ENCODE results near the gene KCNG2.

Gene KCNG2

GRCh38 chr18:79823120-79823519 is 25.4 kb downstream of the KCNG2 start:
- no peak for ATAC-seq

- no peak for ATAC-seq
Observed at GRCh38 chr18:79825913-79826312, 28.2 kb downstream of the KCNG2 start.

- ATAC-seq, result no peak
Observed at GRCh38 chr18:79826966-79827365, 29.2 kb downstream of the KCNG2 start.

- no peak for ATAC-seq
Observed at GRCh38 chr18:79828258-79828657, 30.5 kb downstream of the KCNG2 start.

- ATAC-seq, result no peak
Observed at GRCh38 chr18:79829136-79829854, 31.6 kb downstream of the KCNG2 start.

GRCh38 chr18:79832169-79832568 is 34.4 kb downstream of the KCNG2 start:
- no peak for ATAC-seq

- ATAC-seq, result no peak
Observed at GRCh38 chr18:79834834-79835233, 37.1 kb downstream of the KCNG2 start.

DNA sequence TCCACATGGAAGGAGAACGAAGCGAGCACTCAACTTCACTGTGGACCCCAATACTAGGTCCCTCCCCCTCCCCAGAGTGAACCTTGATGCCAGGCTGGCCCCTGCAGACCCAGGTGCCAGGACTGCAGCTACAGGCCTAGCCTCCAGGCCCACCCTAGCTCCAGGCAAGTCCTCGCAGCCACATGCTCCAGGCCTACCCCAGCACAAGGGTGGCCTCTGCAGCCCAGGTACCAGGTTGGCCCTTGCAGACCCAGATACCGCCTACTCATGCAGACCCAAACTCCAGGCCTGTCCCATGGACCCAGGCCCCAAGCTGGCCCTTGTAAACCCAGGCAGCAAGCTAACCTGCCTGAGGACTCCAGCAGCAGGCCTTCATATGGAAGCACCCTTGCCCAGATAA is 44.2 kb downstream of the KCNG2 start:
- no peak for ATAC-seq

DNA sequence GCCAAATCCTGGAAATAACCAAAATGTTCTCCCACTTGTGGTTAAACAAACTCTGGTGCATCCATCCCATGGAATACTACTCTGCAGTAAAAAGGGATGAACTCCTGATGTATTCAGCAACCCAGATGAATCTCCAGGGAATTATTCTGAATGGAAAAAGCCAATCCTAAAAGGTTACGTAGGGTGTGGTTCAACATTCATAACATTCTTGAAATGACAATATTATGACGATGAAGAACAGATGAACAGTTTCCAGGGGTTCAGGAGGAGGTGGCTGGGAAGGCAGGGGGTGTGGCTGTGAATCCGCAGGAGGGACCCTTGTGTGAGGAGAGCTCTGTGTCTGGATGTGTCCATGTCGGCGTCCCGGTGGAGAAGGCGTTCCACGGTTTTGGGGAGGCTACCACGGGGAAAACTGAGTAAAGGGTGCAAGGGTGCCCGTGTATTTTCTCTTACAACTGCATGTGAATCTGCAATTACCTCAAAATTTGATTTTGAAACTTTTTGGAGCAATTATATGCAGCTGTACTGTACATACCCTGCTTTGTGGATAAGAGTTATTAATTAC is 47.3 kb downstream of the KCNG2 start:
- ATAC-seq, result no peak

DNA sequence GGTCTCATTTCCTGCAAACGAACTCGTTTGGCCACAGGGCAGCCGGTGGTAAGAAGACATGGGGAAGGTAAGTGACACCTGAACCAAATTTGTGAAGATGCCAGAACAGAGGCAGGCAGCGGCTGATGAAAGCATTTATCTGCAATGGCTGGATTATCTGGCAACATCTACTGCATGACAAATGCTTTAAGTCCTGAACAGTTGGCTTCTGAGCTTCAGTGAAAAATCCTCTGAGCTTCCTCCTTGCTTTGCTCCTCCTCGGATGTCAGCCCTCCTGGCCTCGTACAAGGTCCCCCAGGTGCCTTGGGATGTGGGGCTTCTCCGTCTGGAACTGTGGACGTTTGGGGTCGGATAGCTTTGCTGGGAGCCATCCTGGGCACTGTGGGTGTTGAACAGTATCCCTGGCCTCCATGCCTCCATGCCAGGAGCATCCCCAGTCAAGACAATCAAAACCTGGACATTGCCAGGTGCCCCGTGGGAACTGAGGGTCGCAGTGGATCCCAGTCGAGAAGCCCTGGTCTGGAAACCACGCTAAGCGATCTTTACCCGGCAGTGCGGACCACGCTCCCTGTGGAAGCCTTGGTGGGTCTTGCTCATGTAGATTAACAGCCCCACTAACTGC is 49.3 kb downstream of the KCNG2 start:
- ATAC-seq, result no peak

- no peak for ATAC-seq
Observed at GRCh38 chr18:79847606-79848293, 50.0 kb downstream of the KCNG2 start.

GRCh38 chr18:79848294-79848578 is 50.5 kb downstream of the KCNG2 start:
- no peak for ATAC-seq

DNA sequence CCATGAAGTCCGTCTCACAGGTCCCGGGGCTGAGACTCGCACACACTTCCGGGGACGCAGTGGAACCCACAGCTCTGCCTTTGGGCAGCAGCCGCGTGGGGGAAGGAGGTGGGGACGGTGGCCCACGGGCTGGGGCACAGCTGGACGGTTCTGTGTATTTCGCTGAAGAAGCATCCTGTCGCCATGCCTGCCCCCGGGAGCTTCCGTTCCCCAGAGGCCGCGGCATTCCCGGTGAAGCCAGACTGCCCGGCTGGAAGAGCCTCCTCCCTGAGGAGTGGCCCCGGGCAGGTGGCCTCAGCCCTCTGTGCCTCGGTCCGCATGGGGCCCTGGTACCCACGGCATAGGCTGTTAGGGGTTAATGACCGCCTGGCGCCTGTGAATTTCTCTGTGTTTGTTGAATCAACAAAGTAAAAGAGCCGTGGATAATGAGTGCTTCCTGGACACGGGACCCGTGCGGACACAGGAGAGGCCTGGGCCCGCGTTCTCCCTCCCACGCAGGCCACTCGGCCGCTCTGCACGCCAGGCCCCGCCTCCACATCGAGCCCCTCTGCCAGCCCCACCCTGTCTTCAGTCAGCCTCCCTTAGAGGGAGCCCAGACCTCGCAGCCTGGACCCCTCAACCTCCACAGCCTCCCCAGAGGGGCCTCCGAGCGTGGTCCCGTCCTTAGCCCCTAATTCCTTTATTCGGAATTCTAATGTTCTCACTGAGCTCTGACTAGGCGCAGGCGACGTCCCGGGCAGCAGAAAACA is 51.0 kb downstream of the KCNG2 start:
- ATAC-seq, result no peak

DNA sequence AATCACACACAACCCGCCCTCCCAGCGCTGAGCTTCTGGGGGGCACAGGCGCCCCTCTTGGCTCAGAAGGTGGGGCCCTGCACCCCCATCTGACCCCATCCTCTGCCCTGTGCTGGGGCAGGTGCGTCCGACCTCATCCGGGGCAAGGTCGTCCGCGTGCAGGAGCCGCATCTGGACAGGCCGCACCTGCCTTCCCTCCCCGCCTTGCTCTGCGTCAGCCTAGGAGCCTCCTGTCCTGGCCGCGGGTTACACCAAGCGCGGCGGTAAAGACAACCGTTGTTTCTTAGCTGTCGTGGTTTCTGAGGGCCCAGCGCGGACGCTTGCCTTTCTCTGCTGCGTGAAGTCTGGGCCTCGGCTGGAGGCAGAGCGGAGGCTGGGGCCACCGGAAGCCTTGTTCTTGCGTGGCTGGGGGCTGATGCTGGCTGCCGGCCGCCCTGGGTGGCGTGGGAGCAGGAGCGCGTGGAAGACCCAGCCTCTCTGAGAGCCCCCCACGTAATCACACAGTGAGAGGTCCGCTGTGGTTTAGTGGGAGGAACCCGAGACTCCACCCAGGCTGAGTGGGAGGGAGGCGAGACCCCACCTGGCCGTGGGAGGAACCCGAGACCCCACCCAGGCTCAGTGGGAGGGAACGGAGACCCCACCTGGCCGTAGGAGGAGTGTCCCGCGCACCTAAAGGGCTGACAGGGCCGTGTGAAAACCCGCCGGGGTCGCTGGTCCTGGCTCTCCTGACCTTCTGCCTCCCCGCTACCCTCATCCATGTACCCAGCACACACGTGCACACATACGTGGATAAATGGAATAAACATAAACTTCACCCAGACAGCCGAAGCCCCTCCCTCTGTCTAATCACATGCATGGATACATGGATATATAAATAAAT is 51.8 kb downstream of the KCNG2 start:
- ATAC-seq, result no peak

- ATAC-seq, result no peak
Observed at GRCh38 chr18:79850731-79851130, 53.0 kb downstream of the KCNG2 start.

GRCh38 chr18:79851489-79851888 is 53.8 kb downstream of the KCNG2 start:
- no peak for ATAC-seq

DNA sequence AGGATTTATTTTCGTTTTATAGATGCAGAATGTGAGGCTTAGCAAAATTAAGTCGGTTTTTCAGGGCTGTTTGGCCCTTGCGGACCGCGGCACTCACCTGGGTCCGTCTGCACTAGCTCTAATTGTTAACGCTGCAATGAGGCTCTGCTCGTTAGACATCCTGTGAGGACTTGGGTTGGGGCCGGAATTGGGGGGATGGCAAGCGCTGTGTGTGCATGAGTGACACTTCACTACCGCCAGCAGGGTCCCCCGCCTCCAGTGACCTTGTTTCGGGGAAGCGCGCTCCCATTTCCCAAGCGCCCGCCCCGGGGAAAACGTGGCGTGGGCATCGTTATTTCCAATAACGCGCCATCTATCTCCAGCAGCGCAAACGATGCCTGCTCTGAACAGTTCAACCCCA is 54.2 kb downstream of the KCNG2 start:
- ATAC-seq, result no peak

DNA sequence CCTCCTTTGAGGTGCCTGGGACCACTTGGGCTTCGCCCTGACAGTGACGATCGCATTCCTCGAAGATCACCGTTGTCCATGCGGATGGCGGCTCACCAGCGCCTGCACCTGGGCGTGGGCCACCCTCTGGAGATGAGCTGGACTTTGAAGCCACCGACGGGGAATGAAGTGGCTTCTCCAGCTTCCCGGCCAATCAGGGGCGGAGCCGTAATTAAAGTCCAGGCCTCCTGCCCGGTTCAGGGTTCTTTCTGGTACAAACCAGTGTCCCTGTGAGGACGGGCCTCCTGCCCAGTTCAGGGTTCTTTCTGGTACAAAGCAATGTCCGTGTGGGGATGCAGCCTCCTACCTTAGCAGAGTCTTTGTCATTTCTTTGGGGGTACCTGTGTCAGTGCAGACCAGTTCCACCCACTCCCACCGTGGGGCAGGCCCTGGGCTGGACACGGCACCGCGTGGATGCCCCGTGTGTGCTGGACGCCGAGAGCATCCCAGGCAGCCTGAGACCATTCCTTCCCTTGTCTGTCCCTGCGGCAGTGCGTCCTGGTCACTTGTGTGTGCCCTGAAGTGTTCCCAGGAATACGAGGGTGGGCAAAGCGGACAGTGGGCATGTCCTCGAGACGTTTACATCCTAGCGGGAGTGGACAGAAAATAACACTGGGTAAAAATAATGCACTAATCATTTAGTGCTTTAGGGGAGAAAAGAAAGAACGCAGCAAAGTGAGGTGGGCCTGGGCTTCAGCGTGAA is 55.0 kb downstream of the KCNG2 start:
- ATAC-seq, result no peak

- ATAC-seq, result no peak
Observed at GRCh38 chr18:79853303-79853992, 55.7 kb downstream of the KCNG2 start.

DNA sequence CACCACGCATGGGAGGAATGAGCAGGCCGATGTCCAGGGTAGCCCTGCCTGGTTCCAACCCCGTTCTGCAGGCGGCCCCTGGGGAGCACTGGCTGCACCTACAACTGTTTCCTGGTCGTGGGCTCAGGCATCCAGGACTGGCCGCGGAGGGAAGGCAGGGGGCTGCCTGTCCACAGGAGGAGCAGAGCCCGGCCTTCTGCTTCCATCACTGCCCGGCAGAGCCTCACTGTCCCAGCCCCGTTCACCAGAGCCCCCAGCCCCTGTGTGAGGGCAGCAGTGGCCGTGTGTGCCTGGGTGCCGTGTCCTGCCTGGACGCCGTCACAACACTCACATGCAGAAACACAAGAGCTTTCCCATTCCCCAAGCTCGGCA is 56.2 kb downstream of the KCNG2 start:
- ATAC-seq, result no peak

Data from activated CD4-positive, CD25-positive, alpha-beta regulatory T cell treated with anti-CD3 and anti-CD28 coated beads, Interleukin-2, amount 50 U/mL, for 24 hours (primary cell).